GM12878 (cell line): ENCODE results near the gene WFDC13. TPM values are rescaled to one million over a fixed set of nuclear protein-coding genes. Genes with fewer than 3 reads are reported as not detected.
"Not testable (repeated sequence)": the region's sequence is repeated elsewhere in the genome, so short reads cannot be mapped to it uniquely, and the experiment has no call there.

Source experiments
- ATAC-seq: fragments of 200-7000 bp; cut with Tn5 transposase; 3 replicates; pipeline ENCODE4 v1.9.1; 2020; ENCODE audit warnings: mild to moderate bottlenecking, moderate library complexity
- BruUV-seq: library from RNA; stranded (reverse); fragments of 400-500 nt; replicated peaks from 2 replicates; lab custom pipeline; 2021; lab: Mats Ljungman, UMichigan
- CTCF ChIA-PET: fragments of 300-600 bp; sonication (Branson Sonifier 250); formaldehyde crosslinking; extraction: SDS; loops from one replicate; lab custom pipeline; 2021; ENCODE audit warnings: inconsistent platforms; lab: Yijun Ruan, JAX
- POLR2A ChIA-PET: fragments of 350-600 bp; formaldehyde crosslinking; extraction: SDS; loops from one replicate; lab custom pipeline; 2021; ENCODE audit warnings: inconsistent platforms; lab: Charles Lee
- RAD21 ChIA-PET: fragments of 300-600 bp; sonication (Branson Sonifier 250); formaldehyde crosslinking; loops from one replicate; lab custom pipeline; 2023; ENCODE audit warnings: antibody characterized with exemption; ENCODE audit not compliant: unreplicated experiment; lab: Charles Lee
- SMC1A ChIA-PET: fragments of 300-600 bp; sonication (Branson Sonifier 250); formaldehyde crosslinking; loops from one replicate; lab custom pipeline; 2023; ENCODE audit not compliant: unreplicated experiment, uncharacterized antibody; lab: Charles Lee
- DNase-seq: peaks from one replicate; pipeline ENCODE4 v3.0.0-alpha.2; 2011; ENCODE audit warnings: low read depth, low spot score
- FAIRE-seq: peaks from 3 replicates; lab custom pipeline; 2011; peaks lifted over from hg19 to GRCh38; lab: Jason Lieb, UNC
- H2AFZ ChIP-seq: 2 replicates; pipeline ENCODE4 v1.6.0; 2011; ENCODE audit warnings: low read depth, low read length, control low read depth; ENCODE audit not compliant: control insufficient read depth
- H3K27ac ChIP-seq: 2 replicates; pipeline ENCODE4 v1.5.1; 2011; ENCODE audit warnings: control low read depth; ENCODE audit not compliant: control insufficient read depth, insufficient read depth
- H3K27me3 ChIP-seq, 2 experiments: replicated peaks in 1 of 2; 2 replicates each; pipeline versions ENCODE4 v1.6.0 to v1.6.1; 2011; ENCODE audit warnings: low read length in 1 of 2; ENCODE audit not compliant: control insufficient read depth in 2 of 2, insufficient read depth in 2 of 2
- H3K36me3 ChIP-seq, 2 experiments: 2 replicates each; pipeline ENCODE4 v1.5.1; 2011; ENCODE audit warnings: low read length in 1 of 2; ENCODE audit not compliant: control insufficient read depth in 2 of 2, insufficient read depth in 2 of 2
- H3K4me1 ChIP-seq: 2 replicates; pipeline ENCODE4 v1.6.1; 2011; ENCODE audit warnings: mild to moderate bottlenecking, low read length, moderate library complexity, mixed read lengths; ENCODE audit not compliant: control insufficient read depth, insufficient read depth
- H3K4me2 ChIP-seq: 2 replicates; pipeline ENCODE4 v1.6.0; 2011; ENCODE audit warnings: control low read depth; ENCODE audit not compliant: control insufficient read depth, insufficient read depth
- H3K4me3 ChIP-seq: fragments of 200-600 bp; sonication (generic); 2 replicates; pipeline ENCODE4 v1.5.1; 2016
- H3K79me2 ChIP-seq: 2 replicates; pipeline ENCODE4 v1.6.0; 2011; ENCODE audit warnings: low read length; ENCODE audit not compliant: control insufficient read depth, insufficient read depth
- H3K9ac ChIP-seq: 2 replicates; pipeline ENCODE4 v1.8.0; 2011; ENCODE audit warnings: low read length, control low read depth, mixed read lengths; ENCODE audit not compliant: control insufficient read depth, insufficient read depth
- H3K9me3 ChIP-seq: replicated peaks from 3 replicates; pipeline ENCODE4 v1.5.1; 2011; ENCODE audit warnings: mild to moderate bottlenecking, low read length; ENCODE audit not compliant: control insufficient read depth, insufficient read depth
- H4K20me1 ChIP-seq: 2 replicates; pipeline ENCODE4 v1.6.0; 2011; ENCODE audit not compliant: control insufficient read depth, insufficient read depth
- BMI1 ChIP-seq: fragments of 450-650 bp; IDR thresholded peaks from 2 replicates; pipeline ENCODE4 v1.6.1; 2016; ENCODE audit warnings: mild to moderate bottlenecking, moderate library complexity, borderline replicate concordance
- CBFB ChIP-seq: IDR thresholded peaks from 2 replicates; pipeline ENCODE4 v1.6.1; 2016; ENCODE audit warnings: antibody characterized with exemption, low read depth
- EZH2 ChIP-seq: IDR thresholded peaks from 2 replicates; pipeline ENCODE4 v1.6.1; 2012; ENCODE audit warnings: low read depth, mild to moderate bottlenecking, control low read depth, inconsistent platforms, low read length, borderline replicate concordance; ENCODE audit not compliant: control insufficient read depth
- FOXK2 ChIP-seq: fragments of 450-650 bp; IDR thresholded peaks from 2 replicates; pipeline ENCODE4 v1.6.1; 2017; ENCODE audit warnings: mild to moderate bottlenecking, moderate library complexity
- HDGF ChIP-seq: fragments of 450-650 bp; IDR thresholded peaks from 2 replicates; pipeline ENCODE4 v1.6.1; 2016; ENCODE audit warnings: antibody characterized with exemption
- MTA3 ChIP-seq: IDR thresholded peaks from 2 replicates; pipeline ENCODE4 v1.6.1; 2012; ENCODE audit warnings: low read length, inconsistent platforms, borderline replicate concordance
- POU2F2 ChIP-seq: IDR thresholded peaks from 3 replicates; pipeline ENCODE4 v1.6.1; 2011; ENCODE audit warnings: low read depth, mild to moderate bottlenecking, low read length, borderline replicate concordance
- SKIL ChIP-seq: fragments of 450-650 bp; IDR thresholded peaks from 2 replicates; pipeline ENCODE4 v1.6.1; 2017; ENCODE audit warnings: mild to moderate bottlenecking, low read depth, inconsistent platforms; ENCODE audit not compliant: poor library complexity, severe bottlenecking
- ZBED1 ChIP-seq: IDR thresholded peaks from 2 replicates; pipeline ENCODE4 v1.6.1; 2016; ENCODE audit warnings: borderline replicate concordance
- WGBS: methylation state at CpG from one replicate; pipeline ENCODE4 v1.1.6; 2016; ENCODE audit warnings: low lambda C conversion rate; ENCODE audit not compliant: insufficient replicate concordance, insufficient coverage; ENCODE audit errors: missing lambda C conversion rate; 5-methylcytosine and 5-hydroxymethylcytosine counted together
- in situ Hi-C: fragments of 300-500 bp; cut with MboI; formaldehyde crosslinking; loops from 9 replicates; pipeline ENCODE4 v1.14.3; 2018; ENCODE audit warnings: mixed read lengths
- intact Hi-C: fragments of 100-400 bp; cut with micrococcal nuclease; formaldehyde crosslinking; loops from one replicate; pipeline ENCODE4 v1.14.2; 2022; ENCODE audit not compliant: unreplicated experiment
- polyA plus RNA-seq, 11 experiments: library from polyadenylated mRNA; depleted of rRNA in 4 of 11; unstranded in 6 of 11; stranded (reverse) in 5 of 11; fragments of >200 nt; fragmentation: Nextera tagmentation in 4 of 11; fragmentation: Illumina TruSeq in 1 of 11; extraction: Ambion mirVana in 4 of 11; extraction: Trizol in 1 of 11; gene quantifications; 1 replicate in 1 of 11; 2 replicates in 10 of 11; pipeline versions ENCODE4 v1.2.1 to v1.2.3, GENCODE V29; 2011 to 2016; ENCODE audit warnings: inconsistent platforms in 2 of 11, missing spikeins in 2 of 11, low read depth in 1 of 11
- total RNA-seq, 4 experiments: library from RNA; depleted of rRNA in 3 of 4; stranded (reverse); fragments of >200 nt in 3 of 4; fragmentation: Illumina TruSeq in 1 of 4; extraction: Trizol in 1 of 4; gene quantifications; 2 replicates each; pipeline versions ENCODE4 v1.2.1 to v1.2.3, GENCODE V29; 2013 to 2021

Gene WFDC13
- total and polyA plus RNA-seq, 10 of the 15 experiments (the other 5 are each of a cell fraction or from before 2014, with no cell fraction given): not detected

GRCh38 chr20:45685896-45686295 is 15.9 kb upstream of the WFDC13 start:
- SMC1A ChIA-PET: no interaction called here
- Histone ChIP-seq H3K4me3 (no peak overlapping the region), H3K9me3 (no peaks in the 10 kb centered on the region; the same call in 2 of the 3 replicates), H2AFZ (no peak overlapping the region), H3K4me1 (no peaks in the 10 kb centered on the region), H3K79me2 (no peaks in the 10 kb centered on the region), H3K27me3 (no peaks in the 10 kb centered on the region), H4K20me1 (no peaks in the 10 kb centered on the region), H3K4me2 (no peak overlapping the region), H3K36me3 (no peaks in the 10 kb centered on the region), H3K9ac (no peak overlapping the region), H3K27ac (no peak overlapping the region)
- intact Hi-C loops: no loop called here
- POLR2A ChIA-PET: no interaction called here
- FAIRE-seq: no peak
- RAD21 ChIA-PET: no interaction called here
- 17% methylated on average over 3 of the region's 3 CpGs for WGBS
- no TSS peak for BruUV-seq
- no peak for TF ChIP-seq POU2F2
- TF ChIP-seq BMI1: no peak
- TF ChIP-seq MTA3: no peak
- no peak for TF ChIP-seq HDGF
- no peak for TF ChIP-seq SKIL
- TF ChIP-seq EZH2: no peak
- no peak for TF ChIP-seq CBFB
- no peak for TF ChIP-seq ZBED1
- TF ChIP-seq FOXK2: no peak
- no peak for DNase-seq
- CTCF ChIA-PET: interaction anchor here (0.7 kb wide), 1 partner anchor 84 kb away, joined by 3 read pairs; no protein-coding TSS in a partner anchor
- in situ Hi-C loops: no loop called here
- no peak for ATAC-seq

- H3K4me2 ChIP-seq, H3K4me3 ChIP-seq, H3K27me3 ChIP-seq, H3K27ac ChIP-seq, H3K36me3 ChIP-seq, H4K20me1 ChIP-seq, BruUV-seq, RAD21 ChIA-PET, intact Hi-C loops, in situ Hi-C loops, POLR2A ChIA-PET, H3K9ac ChIP-seq, ATAC-seq, DNase-seq, H3K79me2 ChIP-seq, SMC1A ChIA-PET, FAIRE-seq, H3K4me1 ChIP-seq, CTCF ChIA-PET, H2AFZ ChIP-seq, H3K9me3 ChIP-seq: not testable (repeated sequence)
- WGBS: 55% methylated on average over 12 of the region's 12 CpGs
These were observed 8.5 kb upstream of the WFDC13 start for GRCh38 chr20:45693346-45693745.
